GM12892 (cell line): Measurements from ENCODE around the gene TMEM203.

Experiments
- DNase-seq: peaks from one replicate; pipeline ENCODE4 v3.0.0; 2011; ENCODE audit not compliant: insufficient read length
- FAIRE-seq: peaks from 2 replicates; lab custom pipeline; 2011; peaks lifted over from hg19 to GRCh38; lab: Jason Lieb, UNC
- POLR2A ChIP-seq: IDR thresholded peaks from 2 replicates; pipeline ENCODE4 v1.6.1; 2011; ENCODE audit warnings: low read depth, low read length, control low read depth
- POLR2AphosphoS5 ChIP-seq: IDR thresholded peaks from 2 replicates; pipeline ENCODE4 v1.6.1; 2011; ENCODE audit warnings: low read depth, low read length, control low read depth
- TAF1 ChIP-seq: IDR thresholded peaks from 2 replicates; pipeline ENCODE4 v1.6.1; 2011; ENCODE audit warnings: low read depth, mild to moderate bottlenecking, control low read depth, low read length, borderline replicate concordance

TMEM203 gene

GRCh38 chr9:137219757-137220316, 14.4 kb upstream of the TMEM203 start:
- DNase-seq (no peak), FAIRE-seq (no peak)
- TF ChIP-seq POLR2A (no peak), TAF1 (no peak), POLR2AphosphoS5 (no peak)

DNA sequence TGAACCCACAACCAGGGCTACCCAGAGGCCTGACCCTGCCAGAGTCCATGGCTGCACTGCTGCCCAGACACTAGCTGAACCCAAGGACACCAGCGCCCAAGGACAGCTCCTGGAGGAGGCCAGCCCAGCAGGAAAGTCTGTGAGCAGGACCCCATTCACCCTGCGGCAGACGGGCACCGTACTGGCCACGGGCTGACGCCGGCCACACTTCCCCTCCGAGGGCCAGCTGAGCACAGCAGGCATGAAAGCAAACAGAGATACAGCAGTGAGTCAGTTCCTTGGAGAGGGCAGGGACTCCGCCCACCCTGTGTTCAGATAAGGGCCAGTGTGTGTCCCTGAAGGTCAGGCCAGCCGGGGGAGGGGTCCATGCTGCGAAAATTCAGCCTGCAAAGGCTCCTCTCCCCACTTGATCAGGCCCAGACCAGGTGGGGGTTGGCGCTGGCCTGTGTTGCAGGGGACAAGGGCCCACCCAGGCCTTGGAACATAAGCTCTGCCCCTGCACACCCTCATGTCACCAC, 13.4 kb upstream of the TMEM203 start:
- FAIRE-seq (no peak), DNase-seq (no peak)
- TF ChIP-seq POLR2A (no peak), TAF1 (no peak), POLR2AphosphoS5 (no peak)

DNA sequence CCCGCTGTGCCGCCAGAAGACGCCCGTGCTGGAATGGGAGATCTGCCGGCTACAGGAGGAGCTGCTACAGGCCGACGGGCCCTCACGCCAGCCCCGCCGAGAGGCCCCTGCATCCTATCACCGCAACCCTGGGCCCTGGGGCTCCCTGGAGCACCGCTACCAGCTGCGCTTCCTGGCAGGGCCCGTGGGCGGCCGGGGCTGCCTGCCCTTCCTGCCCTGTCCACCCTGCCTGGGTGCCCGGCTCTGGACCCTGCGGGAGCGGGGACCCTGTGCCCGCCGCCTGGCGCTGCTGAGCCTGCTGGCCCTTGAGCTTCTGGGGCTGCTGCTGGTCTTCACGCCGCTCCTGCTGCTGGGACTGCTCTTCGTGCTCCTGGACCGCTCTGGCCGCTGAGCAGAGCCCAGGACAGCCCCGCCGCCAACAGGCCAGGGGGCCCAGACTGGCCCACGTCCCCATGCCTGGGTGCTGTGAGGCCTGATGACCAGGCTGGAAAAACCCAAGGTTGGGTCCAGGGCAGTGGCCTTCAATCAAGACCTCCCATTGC, 12.8 kb upstream of the TMEM203 start:
- no peak for FAIRE-seq
- no peak for DNase-seq
- TF ChIP-seq POLR2A (no peak), POLR2AphosphoS5 (no peak), TAF1 (no peak)

- DNase-seq (no peak), FAIRE-seq (no peak)
- TF ChIP-seq TAF1 = no peak
- TF ChIP-seq POLR2AphosphoS5 = no peak
- no peak for TF ChIP-seq POLR2A
These were observed 12.1 kb upstream of the TMEM203 start for GRCh38 chr9:137217276-137218211.

- no peak for FAIRE-seq
- DNase-seq = no peak
- TF ChIP-seq POLR2AphosphoS5 (no peak), POLR2A (no peak), TAF1 (no peak)
These were observed 10.9 kb upstream of the TMEM203 start for GRCh38 chr9:137216188-137216965.

GRCh38 chr9:137215196-137215986, 9.9 kb upstream of the TMEM203 start:
- TF ChIP-seq TAF1 (no peak), POLR2A (no peak), POLR2AphosphoS5 (no peak)
- FAIRE-seq (no peak), DNase-seq (no peak)

DNA sequence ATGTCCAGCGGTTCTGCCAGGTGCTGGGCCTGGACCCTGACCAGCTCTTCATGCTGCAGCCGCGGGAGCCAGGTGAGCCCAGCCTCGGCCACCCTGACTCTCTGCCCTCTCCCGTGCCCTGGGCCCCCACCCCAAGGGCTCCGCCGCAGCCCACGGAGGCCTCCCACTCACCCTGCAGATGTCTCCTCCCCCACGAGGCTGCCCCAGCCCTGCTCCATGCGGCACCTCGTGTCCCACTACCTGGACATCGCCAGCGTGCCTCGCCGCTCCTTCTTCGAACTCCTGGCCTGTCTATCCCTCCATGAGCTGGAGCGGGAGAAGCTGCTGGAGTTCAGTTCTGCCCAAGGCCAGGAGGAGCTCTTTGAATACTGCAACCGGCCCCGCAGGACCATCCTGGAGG, 9.2 kb upstream of the TMEM203 start:
- DNase-seq (no peak), FAIRE-seq (no peak)
- TF ChIP-seq POLR2A (no peak), TAF1 (no peak), POLR2AphosphoS5 (no peak)

GRCh38 chr9:137213160-137214060, 8.0 kb upstream of the TMEM203 start:
- no peak for DNase-seq
- FAIRE-seq = no peak
- TF ChIP-seq POLR2AphosphoS5 (no peak), TAF1 (no peak), POLR2A (no peak)

DNA sequence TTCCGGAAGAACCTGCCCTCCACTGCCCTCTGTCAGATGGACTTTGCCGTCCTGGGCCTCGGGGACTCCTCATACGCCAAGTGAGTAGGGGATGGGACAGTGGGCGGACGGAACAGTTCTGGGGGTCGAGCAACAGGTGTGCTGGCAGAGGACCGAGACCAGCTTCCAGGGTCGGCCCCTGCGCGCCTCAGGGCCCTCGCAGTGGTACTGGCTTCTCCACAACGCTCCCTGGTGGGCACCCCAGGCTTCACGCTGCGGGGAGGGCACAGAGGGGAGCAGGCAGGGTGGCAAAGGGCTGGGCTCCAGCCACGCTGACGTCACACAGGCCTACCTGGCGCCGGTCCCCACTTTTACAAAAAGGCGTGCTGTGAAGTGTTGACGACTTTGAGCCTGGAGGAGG, 7.1 kb upstream of the TMEM203 start:
- DNase-seq (no peak), FAIRE-seq (no peak)
- TF ChIP-seq POLR2AphosphoS5 (no peak), TAF1 (no peak), POLR2A (no peak)
